Lung (tissue), 12 donors: ENCODE data around the gene GPHA2. TPM values are rescaled to one million over a fixed set of nuclear protein-coding genes. Genes with fewer than 3 reads are reported as not detected.

Experiments
- ATAC-seq: fragments of 200-7000 bp; cut with Tn5 transposase; one replicate; pipeline ENCODE4 v1.9.1; 2020; ENCODE audit warnings: moderate number of reproducible peaks; ENCODE audit not compliant: insufficient read depth, low FRiP score
- DNase-seq, 3 donors: peaks; one replicate each; pipeline ENCODE4 v3.0.0-alpha.2; 2013 to 2017
- H3K27ac ChIP-seq, 2 donors: one replicate each; pipeline ENCODE4 v1.5.1; 2013; ENCODE audit warnings: mild to moderate bottlenecking in 2 of 2, moderate library complexity in 2 of 2, control low read depth in 1 of 2, inconsistent platforms in 1 of 2, low read depth in 1 of 2, low read length in 1 of 2
- H3K27me3 ChIP-seq, 3 donors: one replicate each; pipeline ENCODE4 v1.5.1; 2013; ENCODE audit warnings: low read length in 2 of 3; ENCODE audit not compliant: control insufficient read depth in 3 of 3, insufficient read depth in 3 of 3
- H3K36me3 ChIP-seq, 4 donors: one replicate each; pipeline ENCODE4 v1.5.1; 2013; ENCODE audit warnings: low read length in 4 of 4, mild to moderate bottlenecking in 1 of 4, moderate library complexity in 1 of 4; ENCODE audit not compliant: control insufficient read depth in 4 of 4, insufficient read depth in 4 of 4
- H3K4me1 ChIP-seq, 5 donors: one replicate each; pipeline ENCODE4 v1.5.1; 2013; ENCODE audit warnings: low read length in 5 of 5, mild to moderate bottlenecking in 2 of 5, moderate library complexity in 1 of 5; ENCODE audit not compliant: control insufficient read depth in 5 of 5, insufficient read depth in 5 of 5
- H3K4me3 ChIP-seq: one replicate; pipeline ENCODE4 v1.5.1; 2013; ENCODE audit warnings: mild to moderate bottlenecking, control low read depth, moderate library complexity
- H3K9ac ChIP-seq, 2 donors: one replicate each; pipeline ENCODE4 v1.5.1; 2013; ENCODE audit warnings: low read length in 2 of 2, control low read depth in 1 of 2; ENCODE audit not compliant: insufficient read depth in 1 of 2
- H3K9me3 ChIP-seq, 4 donors: one replicate each; pipeline ENCODE4 v1.5.1; 2013; ENCODE audit warnings: low read length in 3 of 4, mild to moderate bottlenecking in 1 of 4, moderate library complexity in 1 of 4; ENCODE audit not compliant: control insufficient read depth in 4 of 4, insufficient read depth in 3 of 4
- CTCF ChIP-seq: IDR thresholded peaks from 2 replicates; pipeline ENCODE4 v1.5.1; 2012; ENCODE audit warnings: mild to moderate bottlenecking; ENCODE audit errors: control extremely low read depth, extremely low read depth
- WGBS, 2 donors: extraction: QIAGEN DNeasy Blood & Tissue Kit; methylation state at CpG; one replicate each; pipeline ENCODE4 v1.1.7; 2013; 5-methylcytosine and 5-hydroxymethylcytosine counted together
- polyA plus RNA-seq, 2 donors: library from polyadenylated mRNA; stranded (reverse); fragments of 200-250 nt; gene quantifications; one replicate each; pipeline ENCODE4 v1.2.1, GENCODE V29; 2013
- total RNA-seq, 2 donors: library from RNA; depleted of rRNA in 1 of 2; stranded (reverse); fragments of >200 nt in 1 of 2; gene quantifications; one replicate each; pipeline ENCODE4 v1.2.1, GENCODE V29; 2014 to 2021
- donor health status: control.
- donor health status: control.
- donor health status: Bipolar disorder and iron deficiency.
- donor health status: healthy.
- donor health status: DM: yes; HTN: yes; CAD: no.

GPHA2 gene
- total and polyA plus RNA-seq, 4 donors: 0.19 TPM; not detected in 3

- no peaks in the 10 kb centered on the region for H3K9me3 ChIP-seq
- H3K27ac ChIP-seq: no peak overlapping the region
- no peak for ATAC-seq
- H3K4me1 ChIP-seq: peaks cover 0 to 3% (median 0%) of the 10 kb centered on the region in 5 donors
- H3K36me3 ChIP-seq: peaks cover 10 to 78% (median 20%) of the 10 kb centered on the region in 4 donors
- H3K27me3 ChIP-seq: no peaks in the 10 kb centered on the region
- 96 to 99% methylated on average over 9 of the region's 9 CpGs for WGBS, 2 donors
- no peak for TF ChIP-seq CTCF
- H3K4me3 ChIP-seq: no peak overlapping the region
- DNase-seq: no peak
- H3K9ac ChIP-seq: no peak overlapping the region
Measured at GRCh38 chr11:64898076-64898445, 37.6 kb downstream of the GPHA2 start.

GRCh38 chr11:64897381-64898075 lies 38.2 kb downstream of the GPHA2 start:
- no peak overlapping the region for H3K9ac ChIP-seq
- WGBS, 2 donors: 94 to 96% methylated on average over 19 of the region's 19 CpGs
- H3K27ac ChIP-seq: no peak overlapping the region
- H3K4me1 ChIP-seq: peaks cover 0 to 3% (median 0%) of the 10 kb centered on the region in 5 donors
- no peaks in the 10 kb centered on the region for H3K9me3 ChIP-seq
- H3K4me3 ChIP-seq: no peak overlapping the region
- no peak for ATAC-seq
- DNase-seq: no peak
- no peaks in the 10 kb centered on the region for H3K27me3 ChIP-seq
- peaks cover 6 to 73% (median 17%) of the 10 kb centered on the region in 4 donors for H3K36me3 ChIP-seq
- TF ChIP-seq CTCF: no peak

- no peak for ATAC-seq
- Histone ChIP-seq H3K9ac (no peak overlapping the region), H3K27me3 (no peaks in the 10 kb centered on the region), H3K4me3 (no peak overlapping the region), H3K9me3 (no peaks in the 10 kb centered on the region), H3K4me1 (peaks cover 0 to 3% (median 0%) of the 10 kb centered on the region in 5 donors), H3K36me3 (peaks cover 5 to 63% (median 17%) of the 10 kb centered on the region in 4 donors), H3K27ac (no peak overlapping the region)
- TF ChIP-seq CTCF: no peak
- 90% methylated on average over 14 of the region's 14 CpGs for WGBS, 2 donors
- no peak for DNase-seq
Measured at GRCh38 chr11:64896448-64897022, 39.2 kb downstream of the GPHA2 start.
